Stimulated activated naive CD4-positive, alpha-beta T cell (primary cell): Measurements from ENCODE around the gene SLC43A3.
"Not testable (repeated sequence)": the region's sequence is repeated elsewhere in the genome, so short reads cannot be mapped to it uniquely, and the experiment has no call there.

Experiments
- DNase-seq, 6 experiments: peaks; one replicate each; lab custom pipeline; 2025; lab: John Stamatoyannopoulos, UW

The SLC43A3 gene

GRCh38 chr11:57379732-57380131, 47.2 kb downstream of the SLC43A3 start:
- no peak for DNase-seq

DNA sequence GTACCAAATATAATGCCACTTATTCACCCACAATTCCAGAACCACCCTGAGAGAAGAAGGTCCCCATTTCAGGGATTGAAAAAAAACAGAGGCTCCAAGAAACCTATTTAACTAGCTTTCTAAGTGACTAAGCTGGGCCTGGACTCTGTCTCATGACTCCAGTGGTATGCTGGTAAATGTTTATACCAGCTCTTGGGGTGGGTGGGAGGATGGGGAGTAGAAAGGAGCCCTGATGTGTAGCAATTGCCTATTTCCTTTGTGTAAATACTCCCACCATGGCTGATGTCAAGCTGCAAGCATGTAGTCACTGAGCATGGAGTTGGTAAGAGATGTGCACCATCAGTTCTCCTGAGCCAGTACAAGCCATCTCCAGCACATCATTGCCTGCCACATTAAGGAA, 48.7 kb downstream of the SLC43A3 start:
- no peak for DNase-seq

DNA sequence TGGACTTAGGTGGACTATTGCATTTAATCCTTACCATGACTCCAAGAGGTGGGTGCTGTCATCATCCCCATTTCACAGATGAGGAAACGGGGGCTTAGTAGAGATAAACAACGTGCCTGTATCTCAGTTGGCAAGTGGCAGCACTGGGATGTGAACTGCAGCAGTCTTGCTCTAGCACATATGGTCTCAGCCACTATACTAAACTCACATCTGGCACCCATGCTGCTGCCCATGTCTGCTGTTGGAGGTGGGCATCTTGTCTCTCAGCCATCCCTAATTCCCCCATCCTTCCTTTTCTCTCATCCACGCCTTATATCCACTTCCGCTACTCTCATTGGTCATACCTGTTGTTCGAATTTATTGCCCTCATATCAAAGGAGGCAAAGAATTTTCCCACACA, 49.8 kb downstream of the SLC43A3 start:
- DNase-seq, result no peak

- DNase-seq, result no peak
These were observed 50.5 kb downstream of the SLC43A3 start for GRCh38 chr11:57376095-57377090.

DNA sequence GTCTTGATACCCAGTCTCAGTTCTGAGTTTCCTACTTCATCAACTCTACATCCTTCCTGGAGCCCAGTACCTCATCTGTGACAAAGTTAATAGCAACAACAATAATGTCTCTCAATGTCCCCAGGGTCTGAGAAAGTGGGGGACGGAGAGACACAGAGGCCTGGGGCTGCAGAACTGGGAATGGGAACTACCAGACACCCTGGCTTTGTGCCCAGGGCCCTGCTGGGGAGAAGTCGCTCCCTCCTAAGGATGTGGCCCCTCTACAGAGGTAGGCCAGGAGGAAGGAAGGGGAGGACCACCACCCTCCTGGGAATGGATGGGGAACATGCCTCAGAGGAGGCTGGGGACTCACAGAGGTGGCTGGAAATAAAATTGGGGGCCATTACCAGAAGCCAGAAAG, 51.4 kb downstream of the SLC43A3 start:
- no peak for DNase-seq

- no peak for DNase-seq
These were observed 52.0 kb downstream of the SLC43A3 start for GRCh38 chr11:57374966-57375365.

DNA sequence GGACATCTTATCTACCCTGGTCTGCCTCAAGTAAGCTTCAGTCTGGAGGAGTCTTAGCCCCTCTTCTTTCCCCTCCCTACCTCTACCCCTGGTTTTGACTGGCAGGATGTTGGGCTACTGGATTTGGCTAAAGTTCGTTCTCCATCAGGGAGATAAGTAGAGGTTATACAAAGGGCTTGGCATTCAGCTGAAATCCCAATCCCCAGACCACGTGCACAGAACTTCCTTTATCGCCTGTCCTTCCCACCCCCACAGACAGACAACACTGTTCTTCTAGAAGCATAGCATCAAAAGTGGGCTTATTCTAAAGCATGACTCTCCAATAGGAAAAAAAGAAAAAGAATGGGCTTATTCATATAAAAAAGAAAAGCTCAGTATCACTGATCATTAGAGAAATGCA, 53.8 kb downstream of the SLC43A3 start:
- no peak for DNase-seq

DNA sequence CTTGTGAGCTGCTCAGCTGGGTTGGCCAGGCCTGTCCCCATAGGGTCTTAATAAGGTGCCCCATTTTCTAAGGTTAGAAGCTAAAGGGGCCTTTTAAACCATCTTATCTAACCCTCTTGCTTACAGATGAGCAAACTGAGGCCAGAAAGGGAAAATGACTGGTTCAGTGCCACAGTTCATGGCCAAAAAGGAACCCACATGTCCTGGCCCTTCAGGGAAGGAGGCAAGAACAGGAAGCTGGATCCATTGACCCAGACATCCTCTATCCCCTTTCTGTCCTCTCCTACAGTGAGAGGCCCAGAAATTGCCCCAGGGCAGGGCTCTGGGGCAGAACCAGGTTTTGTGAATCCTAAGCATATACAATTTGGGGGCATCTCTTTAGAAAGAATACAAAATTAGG, 56.0 kb downstream of the SLC43A3 start:
- DNase-seq, result no peak

DNA sequence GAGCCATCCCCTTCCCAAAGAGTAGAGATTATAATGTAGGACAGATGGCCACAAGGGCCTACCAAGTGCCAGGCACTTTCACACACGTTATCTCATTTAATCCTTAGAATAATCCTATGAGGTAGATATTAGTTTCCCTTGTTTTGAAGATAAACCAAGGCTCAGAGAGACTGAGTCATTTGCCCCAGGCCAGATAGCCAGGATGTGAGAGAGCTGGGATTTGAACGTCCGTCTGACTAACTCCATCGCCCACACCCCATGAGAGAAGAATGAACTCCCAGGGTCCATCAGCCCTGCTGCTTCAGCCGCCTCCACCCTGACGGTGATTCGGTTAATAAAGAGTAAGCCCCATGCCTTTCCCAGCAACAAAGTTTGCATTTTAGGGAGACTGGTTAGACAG, 56.7 kb downstream of the SLC43A3 start:
- DNase-seq, result no peak

DNA sequence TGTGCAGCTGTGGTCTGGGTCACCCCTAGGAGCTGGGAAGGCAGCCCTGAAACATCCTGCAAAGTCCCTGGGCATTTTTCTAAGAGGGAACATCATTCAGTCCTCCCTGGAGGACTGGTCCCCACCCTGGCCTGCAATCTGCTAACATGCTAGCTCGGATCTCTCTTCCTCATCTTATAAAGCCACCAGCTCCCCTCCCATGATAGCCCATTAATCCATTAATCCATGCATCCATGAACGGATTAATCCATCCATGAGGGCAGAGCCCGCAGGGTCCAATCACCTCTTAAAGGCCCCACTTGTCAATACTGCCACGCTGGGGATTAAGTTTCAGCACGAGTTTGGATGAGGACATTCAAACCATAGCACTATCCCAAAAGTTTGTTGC, 58.1 kb downstream of the SLC43A3 start:
- DNase-seq, result no peak

DNA sequence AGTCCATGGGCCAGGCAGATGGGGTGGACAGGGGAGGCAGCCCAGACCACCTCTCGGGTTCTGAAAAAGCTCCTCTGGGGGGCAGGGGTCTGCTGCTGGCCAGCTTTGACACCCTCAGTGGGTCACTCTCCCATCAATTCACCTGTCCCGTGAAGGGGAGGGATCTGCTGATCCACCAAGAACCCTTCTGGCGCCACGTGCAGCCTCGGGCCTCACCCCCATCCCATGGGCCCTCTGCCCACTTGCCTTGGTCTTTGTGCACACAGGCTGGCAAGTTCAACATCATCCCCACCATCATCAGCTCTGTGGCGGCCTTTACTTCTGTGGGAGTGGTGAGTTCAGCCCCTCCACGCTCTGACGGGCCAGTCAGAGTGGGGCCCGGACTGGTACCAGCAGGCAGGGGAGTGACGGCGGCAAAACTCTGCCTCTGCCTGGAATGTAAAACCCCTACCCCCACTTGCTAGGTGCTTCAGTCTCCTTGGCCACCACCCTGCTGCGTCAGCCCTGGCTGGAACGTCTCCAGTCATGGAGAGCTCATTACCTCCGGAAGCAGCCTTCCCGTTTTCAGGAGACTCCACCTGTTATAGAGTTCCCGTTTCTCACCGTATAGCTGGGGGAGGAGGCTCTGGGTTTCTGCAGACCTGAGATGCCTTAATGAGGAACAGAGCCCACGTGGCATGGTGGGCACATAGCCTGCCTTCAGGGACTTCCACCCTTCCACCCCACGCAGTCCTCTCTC, 58.6 kb downstream of the SLC43A3 start:
- DNase-seq, result no peak

DNA sequence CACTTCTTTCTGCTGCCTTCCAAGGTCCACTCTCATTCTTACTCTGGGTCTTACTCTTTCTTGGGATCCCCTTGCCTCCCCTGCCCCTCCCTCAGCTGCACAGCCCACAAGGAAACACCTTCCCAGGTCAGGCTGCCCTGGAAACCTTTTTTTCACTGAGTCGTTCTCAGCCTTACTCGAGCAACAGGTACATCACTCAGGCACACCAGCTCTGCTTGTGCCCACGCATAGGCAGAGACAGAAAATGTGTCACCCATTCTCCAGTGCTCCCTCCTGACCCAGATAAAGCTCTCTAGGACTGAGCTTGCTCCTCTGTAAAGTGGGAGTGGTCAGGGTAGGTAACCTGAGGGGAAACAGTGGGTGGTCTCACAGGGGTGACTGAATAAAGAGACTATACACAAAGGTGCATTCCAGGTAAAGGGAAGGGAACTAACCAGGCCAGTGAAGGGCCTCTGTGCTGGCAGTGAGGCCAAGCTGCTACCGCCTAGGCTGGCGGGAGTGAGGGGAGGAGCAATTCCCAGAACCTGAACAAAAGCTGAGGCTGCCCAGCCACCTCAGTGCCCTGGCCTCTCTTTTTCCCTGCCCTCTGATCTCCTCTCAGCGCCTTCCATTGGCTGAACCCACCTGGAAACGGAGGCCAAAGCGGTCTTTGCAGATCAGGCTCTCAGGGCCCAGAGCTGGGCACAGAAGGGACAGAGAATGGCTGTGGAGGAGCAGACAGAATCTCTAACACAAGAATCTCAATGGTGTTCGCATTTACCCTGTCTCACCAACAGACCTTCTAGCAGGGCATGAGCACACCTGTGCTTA, 61.9 kb downstream of the SLC43A3 start:
- no peak for DNase-seq

DNA sequence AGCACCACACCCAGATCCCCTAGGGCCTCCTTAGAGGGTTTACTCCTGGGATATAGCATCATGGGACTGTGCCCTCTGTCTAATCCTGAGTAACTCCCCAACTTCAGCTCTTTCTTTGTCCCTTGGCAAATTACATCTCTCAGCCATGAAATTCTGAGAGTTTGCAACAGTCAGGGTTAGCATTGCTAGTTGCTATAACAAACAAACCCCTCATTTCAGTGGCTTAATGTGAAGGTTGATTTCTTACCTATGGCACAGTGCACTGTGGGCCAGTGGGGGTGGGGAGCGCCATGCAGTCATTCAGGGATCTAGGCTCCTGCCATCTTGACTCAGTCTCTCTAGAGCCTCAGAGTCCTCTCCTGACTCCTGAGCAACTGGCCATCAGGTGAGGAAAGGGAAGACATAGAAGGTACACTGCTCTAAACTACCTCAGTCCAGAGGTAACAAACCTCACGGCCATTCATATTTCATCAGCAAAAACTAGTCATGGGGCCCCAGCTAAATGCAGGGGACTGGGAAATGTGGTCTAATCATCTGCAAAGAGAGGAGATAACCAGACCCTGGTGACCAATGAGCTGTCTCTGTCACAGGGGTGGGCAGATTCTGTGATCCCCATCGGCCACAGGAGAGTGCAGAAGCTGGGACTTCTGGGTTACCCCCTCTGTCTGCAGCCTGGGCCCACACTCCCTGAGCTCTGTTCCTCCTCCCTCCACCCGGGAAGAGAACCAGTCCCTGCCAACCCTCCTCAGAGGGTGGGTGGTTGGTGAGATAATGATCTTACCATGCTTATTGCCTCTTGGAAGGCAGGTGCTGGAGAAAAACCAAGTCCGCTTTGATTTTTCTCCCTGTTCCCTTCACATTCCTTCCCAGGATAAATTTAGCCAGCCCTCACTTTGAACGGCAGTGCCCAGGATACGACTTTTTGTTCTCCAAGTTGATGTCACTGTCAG, 63.5 kb downstream of the SLC43A3 start:
- DNase-seq, result no peak

DNA sequence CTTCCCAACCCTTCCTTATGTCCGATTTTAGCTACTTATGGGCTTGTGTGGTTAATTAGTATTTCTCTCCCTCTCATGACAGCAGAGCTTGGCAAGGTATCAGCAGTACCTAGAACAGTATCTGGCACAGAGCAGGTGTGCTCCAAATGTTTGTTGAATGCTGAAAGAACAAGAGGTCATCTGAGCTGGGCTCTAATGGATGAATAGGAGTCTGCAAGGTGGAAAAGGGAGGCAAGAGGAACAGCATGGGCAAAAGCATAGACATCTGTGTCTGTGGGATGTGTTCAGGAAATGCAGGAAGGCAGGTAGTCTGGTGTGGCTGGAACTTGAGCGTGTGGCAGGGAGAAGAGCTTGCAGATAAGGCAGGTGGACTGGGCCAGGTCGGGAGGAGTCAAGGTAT, 65.0 kb downstream of the SLC43A3 start:
- DNase-seq, result no peak

GRCh38 chr11:57361420-57361819, 65.5 kb downstream of the SLC43A3 start:
- not testable (repeated sequence) for DNase-seq

DNA sequence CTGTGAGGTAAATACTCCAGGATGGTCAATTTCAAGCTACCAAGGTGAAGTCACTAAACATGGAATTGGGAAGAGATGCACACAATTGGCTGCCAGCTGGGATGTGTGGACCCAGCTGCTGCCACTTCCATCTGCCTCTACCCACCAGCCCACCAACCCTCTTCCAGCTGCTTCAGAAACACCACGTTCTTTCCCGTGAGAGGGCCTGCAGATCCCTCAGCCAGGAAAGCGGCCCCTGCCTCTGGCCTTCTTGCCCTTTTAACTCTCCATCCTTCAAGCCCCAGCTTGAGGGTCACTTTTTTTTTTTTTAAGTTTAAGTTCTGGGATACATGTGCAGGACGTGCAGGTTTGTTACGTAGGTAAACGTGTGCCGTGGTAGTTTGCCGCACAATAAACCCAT, 65.9 kb downstream of the SLC43A3 start:
- DNase-seq, result no peak

- no peak for DNase-seq
These were observed 66.8 kb downstream of the SLC43A3 start for GRCh38 chr11:57359896-57360690.

- no peak for DNase-seq
These were observed 67.5 kb downstream of the SLC43A3 start for GRCh38 chr11:57359396-57359795.

- DNase-seq, result no peak
These were observed 67.9 kb downstream of the SLC43A3 start for GRCh38 chr11:57358991-57359390.

GRCh38 chr11:57358543-57358961, 68.4 kb downstream of the SLC43A3 start:
- DNase-seq, result no peak
